Activated CD8-positive, alpha-beta T cell treated with anti-CD3 and anti-CD28 coated beads, Interleukin-2, amount 10 ng/mL, durations not matched to agents 7 days and 5 days (primary cell): ENCODE data around the gene TMEM26. TPM values are rescaled to one million over a fixed set of nuclear protein-coding genes. Genes with fewer than 3 reads are reported as not detected.
A peak's percentile ranks its signal among the peaks of the same experiment; 100 is the strongest.

ENCODE experiments used
- ATAC-seq: fragments of 150-1000 bp; cut with Tn5 transposase; one replicate; pipeline ENCODE4 v1.10.0; 2021; ENCODE audit warnings: moderate library complexity
- CTCF ChIA-PET: fragments of 350-600 bp; sonication (Branson Sonifier 250); formaldehyde crosslinking; loops from one replicate; lab custom pipeline; 2021; ENCODE audit warnings: antibody characterized with exemption; lab: Charles Lee
- POLR2A ChIA-PET: fragments of 350-600 bp; sonication (Branson Sonifier 250); formaldehyde crosslinking; loops from one replicate; lab custom pipeline; 2021; ENCODE audit warnings: antibody characterized with exemption; lab: Charles Lee
- DNase-seq: peaks from one replicate; pipeline ENCODE4 v3.0.0-alpha.2; 2020
- H3K27ac Mint-ChIP-seq: one replicate; pipeline ENCODE4 v1.8.0; 2021; ENCODE audit warnings: mild to moderate bottlenecking, mixed read lengths
- H3K27me3 Mint-ChIP-seq: one replicate; pipeline ENCODE4 v1.8.0; 2021; ENCODE audit warnings: low read depth, mixed read lengths
- H3K36me3 Mint-ChIP-seq: one replicate; pipeline ENCODE4 v1.8.0; 2021; ENCODE audit warnings: low read depth, mixed read lengths
- H3K4me1 Mint-ChIP-seq: one replicate; pipeline ENCODE4 v1.8.0; 2021; ENCODE audit warnings: low read depth, mixed read lengths
- H3K4me3 Mint-ChIP-seq: one replicate; pipeline ENCODE4 v1.8.0; 2021; ENCODE audit warnings: mild to moderate bottlenecking, mixed read lengths
- H3K9me3 Mint-ChIP-seq: one replicate; pipeline ENCODE4 v1.8.0; 2022; ENCODE audit warnings: mixed read lengths; ENCODE audit not compliant: insufficient read depth
- total RNA-seq, 2 experiments: library from RNA; stranded (reverse); gene quantifications; one replicate each; pipeline ENCODE4 v1.2.3, GENCODE V29; 2021

TMEM26 gene
- total RNA-seq, 2 experiments from 2014 or later: not detected

- no peaks in the 10 kb centered on the region for H3K9me3 Mint-ChIP-seq
- ATAC-seq: no peak
- H3K4me3 Mint-ChIP-seq: no peak overlapping the region
- no peak for DNase-seq
- H3K36me3 Mint-ChIP-seq: no peaks in the 10 kb centered on the region
- ChIA-PET POLR2A (no interaction called here), CTCF (no interaction called here)
- H3K4me1 Mint-ChIP-seq: peaks cover 5% of the 10 kb centered on the region
- no peak overlapping the region for H3K27ac Mint-ChIP-seq
- H3K27me3 Mint-ChIP-seq: peaks cover 30% of the 10 kb centered on the region
These were observed 2.5 kb upstream of the TMEM26 start for GRCh38 chr10:61455656-61456055.

- H3K4me1 Mint-ChIP-seq: peaks cover 5% of the 10 kb centered on the region
- H3K27me3 Mint-ChIP-seq: peaks cover 30% of the 10 kb centered on the region
- ATAC-seq: no peak
- H3K4me3 Mint-ChIP-seq: no peak overlapping the region
- H3K36me3 Mint-ChIP-seq: no peaks in the 10 kb centered on the region
- no peak for DNase-seq
- ChIA-PET POLR2A (no interaction called here), CTCF (no interaction called here)
- H3K9me3 Mint-ChIP-seq: no peaks in the 10 kb centered on the region
- no peak overlapping the region for H3K27ac Mint-ChIP-seq
These were observed 1.4 kb upstream of the TMEM26 start for GRCh38 chr10:61454541-61454940.

- peaks cover 30% of the 10 kb centered on the region for H3K27me3 Mint-ChIP-seq
- ATAC-seq: no peak
- H3K27ac Mint-ChIP-seq: no peak overlapping the region
- ChIA-PET CTCF (no interaction called here), POLR2A (no interaction called here)
- no peak for DNase-seq
- H3K9me3 Mint-ChIP-seq: no peaks in the 10 kb centered on the region
- no peaks in the 10 kb centered on the region for H3K36me3 Mint-ChIP-seq
- H3K4me3 Mint-ChIP-seq: peak overlapping the region; percentile 31
- peaks cover 5% of the 10 kb centered on the region for H3K4me1 Mint-ChIP-seq
These were observed 980 bp downstream of the TMEM26 start for GRCh38 chr10:61452151-61452651.

GRCh38 chr10:61451357-61451756, 1.8 kb downstream of the TMEM26 start:
- Mint-ChIP-seq H3K27me3 (peaks cover 32% of the 10 kb centered on the region), H3K4me3 (no peak overlapping the region), H3K9me3 (no peaks in the 10 kb centered on the region), H3K36me3 (no peaks in the 10 kb centered on the region), H3K27ac (no peak overlapping the region), H3K4me1 (peaks cover 5% of the 10 kb centered on the region)
- POLR2A ChIA-PET: no interaction called here
- DNase-seq (no peak), ATAC-seq (no peak)
- CTCF ChIA-PET: no interaction called here

- peaks cover 5% of the 10 kb centered on the region for H3K4me1 Mint-ChIP-seq
- no peak for DNase-seq
- CTCF ChIA-PET: no interaction called here
- POLR2A ChIA-PET: no interaction called here
- H3K9me3 Mint-ChIP-seq: no peaks in the 10 kb centered on the region
- H3K27ac Mint-ChIP-seq: no peak overlapping the region
- no peaks in the 10 kb centered on the region for H3K36me3 Mint-ChIP-seq
- H3K27me3 Mint-ChIP-seq: peaks cover 26% of the 10 kb centered on the region
- H3K4me3 Mint-ChIP-seq: no peak overlapping the region
- ATAC-seq: no peak
These were observed 4.2 kb downstream of the TMEM26 start for GRCh38 chr10:61448841-61449600.

- Mint-ChIP-seq H3K4me3 (no peak overlapping the region), H3K4me1 (peaks cover 5% of the 10 kb centered on the region), H3K36me3 (no peaks in the 10 kb centered on the region), H3K27ac (no peak overlapping the region), H3K27me3 (peaks cover 21% of the 10 kb centered on the region), H3K9me3 (no peaks in the 10 kb centered on the region)
- POLR2A ChIA-PET: no interaction called here
- no peak for DNase-seq
- CTCF ChIA-PET: no interaction called here
- ATAC-seq: no peak
These were observed 5.1 kb downstream of the TMEM26 start for GRCh38 chr10:61448091-61448490.

DNA sequence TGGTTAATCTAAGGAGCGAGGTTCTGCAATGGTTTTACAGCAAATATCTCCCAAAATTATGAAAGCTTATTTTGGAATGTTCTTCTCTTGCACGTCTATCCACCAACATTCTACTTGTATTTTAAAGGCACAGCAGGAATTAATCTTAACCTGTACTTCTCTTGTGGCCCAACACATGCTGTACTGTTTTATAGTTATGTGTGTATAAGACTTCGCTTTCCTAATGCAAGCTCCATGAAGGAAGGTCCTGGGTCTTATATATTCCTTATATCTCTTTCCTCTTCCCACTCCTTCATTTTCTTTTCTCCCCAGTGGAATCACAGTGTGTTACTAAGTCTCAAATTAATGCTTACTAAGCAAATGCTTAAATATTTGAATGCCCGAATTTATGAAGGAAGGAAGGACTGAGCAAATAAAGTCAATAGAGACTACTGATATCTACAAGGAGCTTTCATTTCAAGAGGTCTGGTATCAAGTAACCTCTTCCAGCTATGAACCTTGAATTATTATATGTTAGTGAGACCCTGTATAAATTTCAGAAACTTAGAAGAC, 14.0 kb downstream of the TMEM26 start:
- H3K4me1 Mint-ChIP-seq: peaks cover 13% of the 10 kb centered on the region
- H3K9me3 Mint-ChIP-seq: no peaks in the 10 kb centered on the region
- H3K27me3 Mint-ChIP-seq: no peaks in the 10 kb centered on the region
- H3K36me3 Mint-ChIP-seq: no peaks in the 10 kb centered on the region
- H3K27ac Mint-ChIP-seq: no peak overlapping the region
- DNase-seq: no peak
- no peak for ATAC-seq
- POLR2A ChIA-PET: no interaction called here
- CTCF ChIA-PET: no interaction called here
- H3K4me3 Mint-ChIP-seq: no peak overlapping the region

GRCh38 chr10:61438141-61438988, 14.8 kb downstream of the TMEM26 start:
- Mint-ChIP-seq H3K9me3 (no peaks in the 10 kb centered on the region), H3K4me1 (peaks cover 13% of the 10 kb centered on the region), H3K4me3 (no peak overlapping the region), H3K27me3 (no peaks in the 10 kb centered on the region), H3K27ac (no peak overlapping the region), H3K36me3 (no peaks in the 10 kb centered on the region)
- no peak for ATAC-seq
- ChIA-PET CTCF (no interaction called here), POLR2A (no interaction called here)
- no peak for DNase-seq

DNA sequence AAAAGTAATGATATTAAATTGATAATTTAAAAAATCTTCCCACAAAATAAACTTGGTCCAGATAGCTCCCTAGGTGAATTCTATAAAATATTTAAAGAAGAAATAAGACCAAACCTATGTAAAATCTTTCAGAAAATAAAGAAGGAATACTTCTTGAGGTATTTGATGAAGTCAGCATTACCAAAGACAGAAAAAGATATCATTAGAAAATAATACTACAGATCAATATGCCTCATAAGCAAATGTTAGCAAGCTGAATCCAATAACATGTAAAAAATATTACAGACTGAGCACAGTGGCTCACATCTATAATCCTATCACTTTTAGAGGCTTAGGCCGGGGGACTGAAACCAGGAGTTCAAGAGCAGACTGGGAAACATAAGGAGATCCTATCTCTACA, 30.0 kb downstream of the TMEM26 start:
- H3K9me3 Mint-ChIP-seq: peaks cover 12% of the 10 kb centered on the region
- H3K36me3 Mint-ChIP-seq: no peaks in the 10 kb centered on the region
- ATAC-seq: no peak
- H3K27ac Mint-ChIP-seq: no peak overlapping the region
- no peak overlapping the region for H3K4me3 Mint-ChIP-seq
- no peak for DNase-seq
- H3K4me1 Mint-ChIP-seq: no peaks in the 10 kb centered on the region
- ChIA-PET CTCF (no interaction called here), POLR2A (no interaction called here)
- peaks cover 2% of the 10 kb centered on the region for H3K27me3 Mint-ChIP-seq

- POLR2A ChIA-PET: no interaction called here
- H3K27me3 Mint-ChIP-seq: peaks cover 5% of the 10 kb centered on the region
- DNase-seq (no peak), ATAC-seq (no peak)
- CTCF ChIA-PET: no interaction called here
- no peaks in the 10 kb centered on the region for H3K36me3 Mint-ChIP-seq
- H3K9me3 Mint-ChIP-seq: peaks cover 8% of the 10 kb centered on the region
- no peaks in the 10 kb centered on the region for H3K4me1 Mint-ChIP-seq
- no peak overlapping the region for H3K27ac Mint-ChIP-seq
- no peak overlapping the region for H3K4me3 Mint-ChIP-seq
These were observed 35.5 kb downstream of the TMEM26 start for GRCh38 chr10:61417661-61418060.

GRCh38 chr10:61415824-61416223, 37.4 kb downstream of the TMEM26 start:
- peaks cover 4% of the 10 kb centered on the region for H3K9me3 Mint-ChIP-seq
- H3K4me3 Mint-ChIP-seq: no peak overlapping the region
- peaks cover 5% of the 10 kb centered on the region for H3K27me3 Mint-ChIP-seq
- no peak overlapping the region for H3K27ac Mint-ChIP-seq
- DNase-seq (no peak), ATAC-seq (no peak)
- ChIA-PET POLR2A (no interaction called here), CTCF (no interaction called here)
- H3K4me1 Mint-ChIP-seq: no peaks in the 10 kb centered on the region
- H3K36me3 Mint-ChIP-seq: no peaks in the 10 kb centered on the region

GRCh38 chr10:61411706-61412105, 41.5 kb downstream of the TMEM26 start:
- no peak overlapping the region for H3K27ac Mint-ChIP-seq

More at GRCh38 chr10:61411706-61412105, 41.5 kb downstream of the TMEM26 start:
- Mint-ChIP-seq H3K27me3 (peaks cover 3% of the 10 kb centered on the region), H3K4me1 (no peaks in the 10 kb centered on the region), H3K36me3 (no peaks in the 10 kb centered on the region), H3K9me3 (no peaks in the 10 kb centered on the region), H3K4me3 (no peak overlapping the region)
- ChIA-PET POLR2A (no interaction called here), CTCF (no interaction called here)
- ATAC-seq: no peak
- DNase-seq: no peak
